Vagina (tissue), 2 donors: Measurements from ENCODE around the gene WNK2.

Experiments used
- POLR2A ChIP-seq, 2 donors: fragments of 450-650 bp; IDR thresholded peaks; one replicate each; pipeline ENCODE4 v1.6.1; 2017; ENCODE audit warnings: antibody characterized with exemption in 2 of 2, mild to moderate bottlenecking in 2 of 2, moderate library complexity in 2 of 2
- POLR2AphosphoS5 ChIP-seq, 2 donors: sonication (generic); formaldehyde crosslinking; IDR thresholded peaks; one replicate each; pipeline ENCODE4 v1.9.0; 2017; ENCODE audit warnings: antibody characterized with exemption in 2 of 2, mild to moderate bottlenecking in 2 of 2, low read depth in 1 of 2; ENCODE audit not compliant: insufficient read depth in 1 of 2
- TF ChIP-seq, protein P1 (sequence below), 3 experiments: fragments of 450-650 bp in 2 of 3; fragments of 200-600 bp in 1 of 3; sonication (generic) in 1 of 3; IDR thresholded peaks; one replicate each; pipeline ENCODE4 v1.5.1; 2017 to 2019; ENCODE audit warnings: antibody characterized with exemption in 3 of 3, mild to moderate bottlenecking in 2 of 3, moderate library complexity in 2 of 3

DNA sequence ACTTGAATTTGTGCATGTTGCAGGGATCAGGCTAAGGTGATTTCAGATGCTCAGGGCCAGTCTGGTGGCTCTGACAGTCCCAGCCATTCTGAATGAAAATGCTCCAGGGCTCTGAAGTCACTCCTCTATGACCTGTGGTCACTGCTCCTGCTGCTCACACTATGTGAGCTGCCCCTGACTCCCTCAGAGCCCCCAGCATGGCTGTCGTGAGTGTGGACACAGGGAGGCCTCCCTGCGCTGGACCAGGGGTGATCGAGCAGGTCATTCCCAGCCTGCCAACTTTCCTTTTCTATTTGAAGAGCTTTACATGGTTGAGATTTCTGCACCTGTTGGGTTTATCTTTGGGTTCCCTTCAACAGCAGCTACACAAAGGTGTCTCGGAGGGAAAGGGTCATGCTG, 74.5 kb downstream of the WNK2 start:
- TF ChIP-seq, protein P1, sequence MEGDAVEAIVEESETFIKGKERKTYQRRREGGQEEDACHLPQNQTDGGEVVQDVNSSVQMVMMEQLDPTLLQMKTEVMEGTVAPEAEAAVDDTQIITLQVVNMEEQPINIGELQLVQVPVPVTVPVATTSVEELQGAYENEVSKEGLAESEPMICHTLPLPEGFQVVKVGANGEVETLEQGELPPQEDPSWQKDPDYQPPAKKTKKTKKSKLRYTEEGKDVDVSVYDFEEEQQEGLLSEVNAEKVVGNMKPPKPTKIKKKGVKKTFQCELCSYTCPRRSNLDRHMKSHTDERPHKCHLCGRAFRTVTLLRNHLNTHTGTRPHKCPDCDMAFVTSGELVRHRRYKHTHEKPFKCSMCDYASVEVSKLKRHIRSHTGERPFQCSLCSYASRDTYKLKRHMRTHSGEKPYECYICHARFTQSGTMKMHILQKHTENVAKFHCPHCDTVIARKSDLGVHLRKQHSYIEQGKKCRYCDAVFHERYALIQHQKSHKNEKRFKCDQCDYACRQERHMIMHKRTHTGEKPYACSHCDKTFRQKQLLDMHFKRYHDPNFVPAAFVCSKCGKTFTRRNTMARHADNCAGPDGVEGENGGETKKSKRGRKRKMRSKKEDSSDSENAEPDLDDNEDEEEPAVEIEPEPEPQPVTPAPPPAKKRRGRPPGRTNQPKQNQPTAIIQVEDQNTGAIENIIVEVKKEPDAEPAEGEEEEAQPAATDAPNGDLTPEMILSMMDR (IDR thresholded peaks at IDR 0.05) = no peak
- TF ChIP-seq POLR2A (IDR thresholded peaks at IDR 0.05) (no peak), POLR2AphosphoS5 (IDR thresholded peaks at IDR 0.05; ENCODE audit: insufficient read depth in 1 of 2, low read depth in 1 of 2) (no peak)
